Right lobe of liver (tissue), 4 donors: ENCODE measurements around the gene SERPINA10.

Source experiments
- CTCF ChIP-seq, 4 donors: fragments of 200-600 bp in 3 of 4; fragments of 450-650 bp in 1 of 4; IDR thresholded peaks; one replicate each; pipeline versions ENCODE4 v1.5.1 to v1.8.0; 2016 to 2022; ENCODE audit warnings: antibody characterized with exemption in 4 of 4, mild to moderate bottlenecking in 2 of 4
- POLR2A ChIP-seq: fragments of 450-650 bp; IDR thresholded peaks from one replicate; pipeline ENCODE4 v1.6.1; 2017; ENCODE audit warnings: antibody characterized with exemption, mild to moderate bottlenecking
- donor health status: DM: no; HTN: no; CAD: no.
- donor health status: DM: no; HTN: no; CAD: no.
- donor health status: DM: no; HTN: yes; CAD: no.

GRCh38 chr14:94278731-94279130, 14.3 kb downstream of the SERPINA10 start:
- TF ChIP-seq CTCF (IDR thresholded peaks at IDR 0.05) (no peak), POLR2A (no peak)
